Activated naive CD8-positive, alpha-beta T cell (primary cell): Measurements from ENCODE around the gene LSP1.

ENCODE experiments used
- H3K27ac Mint-ChIP-seq: one replicate; pipeline ENCODE4 v1.8.0; 2021; ENCODE audit warnings: mixed read lengths
- H3K27me3 Mint-ChIP-seq: one replicate; pipeline ENCODE4 v1.8.0; 2021; ENCODE audit warnings: mixed read lengths
- H3K36me3 Mint-ChIP-seq: one replicate; pipeline ENCODE4 v1.8.0; 2021; ENCODE audit warnings: mixed read lengths
- H3K4me1 Mint-ChIP-seq: one replicate; pipeline ENCODE4 v1.8.0; 2021; ENCODE audit warnings: low read depth, mixed read lengths
- H3K4me3 Mint-ChIP-seq: one replicate; pipeline ENCODE4 v1.8.0; 2021; ENCODE audit warnings: mild to moderate bottlenecking, mixed read lengths
- H3K9me3 Mint-ChIP-seq: one replicate; pipeline ENCODE4 v1.8.0; 2021; ENCODE audit warnings: low read depth, mixed read lengths

LSP1 gene

GRCh38 chr11:1906611-1907423, 53.9 kb downstream of the LSP1 start:
- no peak overlapping the region for H3K4me3 Mint-ChIP-seq
- no peaks in the 10 kb centered on the region for H3K9me3 Mint-ChIP-seq
- no peaks in the 10 kb centered on the region for H3K36me3 Mint-ChIP-seq
- H3K4me1 Mint-ChIP-seq = no peaks in the 10 kb centered on the region
- no peaks in the 10 kb centered on the region for H3K27me3 Mint-ChIP-seq
- H3K27ac Mint-ChIP-seq = no peak overlapping the region

- Mint-ChIP-seq H3K36me3 (no peaks in the 10 kb centered on the region), H3K27ac (no peak overlapping the region), H3K4me1 (no peaks in the 10 kb centered on the region), H3K9me3 (no peaks in the 10 kb centered on the region), H3K4me3 (no peak overlapping the region), H3K27me3 (no peaks in the 10 kb centered on the region)
Observed at GRCh38 chr11:1908618-1909017, 55.7 kb downstream of the LSP1 start.

DNA sequence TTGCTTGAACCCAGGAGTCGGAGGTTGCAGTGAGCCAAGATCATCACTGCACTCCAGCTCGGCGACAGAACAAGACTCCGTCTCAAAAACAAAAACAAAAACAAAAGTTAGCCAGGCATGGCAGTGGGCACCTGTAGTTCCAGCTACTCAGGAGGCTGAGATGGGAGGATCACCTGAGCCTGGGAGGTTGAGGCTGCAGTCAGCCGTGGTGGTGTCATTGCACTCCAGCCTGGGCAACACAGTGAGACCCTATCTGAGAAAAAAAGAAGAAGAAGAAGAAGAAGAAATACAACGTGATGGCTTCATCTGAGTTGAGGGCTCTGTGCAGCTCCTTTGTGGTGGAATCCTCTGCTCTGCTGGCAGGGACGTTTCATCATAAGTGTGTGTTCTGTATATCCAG, 56.6 kb downstream of the LSP1 start:
- Mint-ChIP-seq H3K27ac (no peak overlapping the region), H3K9me3 (no peaks in the 10 kb centered on the region), H3K27me3 (no peaks in the 10 kb centered on the region), H3K4me1 (peaks cover 2% of the 10 kb centered on the region), H3K36me3 (no peaks in the 10 kb centered on the region), H3K4me3 (no peak overlapping the region)

DNA sequence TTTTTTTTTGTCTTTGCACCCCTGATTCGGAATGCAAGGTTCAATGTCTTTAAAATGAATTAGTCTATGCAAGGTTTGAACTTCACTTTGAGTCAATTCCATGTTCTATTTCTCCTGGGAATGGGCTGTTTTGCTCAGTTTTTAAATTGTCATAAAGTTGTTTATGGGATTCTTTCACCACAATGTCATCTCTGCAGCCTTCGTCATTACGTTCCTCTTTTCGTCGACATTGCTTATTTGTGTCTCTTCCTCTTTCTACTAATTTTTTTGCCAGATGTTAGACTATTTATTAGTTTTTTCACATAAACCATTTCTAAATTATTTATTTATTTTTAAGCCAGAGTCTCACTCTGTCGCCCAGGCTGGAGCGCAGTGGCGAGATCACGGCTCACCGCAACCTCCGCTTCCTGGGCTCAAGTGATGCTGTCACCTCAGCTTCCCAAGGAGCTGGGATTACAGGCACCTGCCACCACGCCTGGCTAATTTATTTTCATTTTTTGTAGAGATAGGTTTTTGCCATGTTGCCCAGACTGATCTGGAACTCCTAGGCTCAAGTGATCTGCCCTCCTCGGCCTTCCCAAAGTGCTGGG, 59.5 kb downstream of the LSP1 start:
- Mint-ChIP-seq H3K36me3 (no peaks in the 10 kb centered on the region), H3K4me3 (no peak overlapping the region), H3K27me3 (no peaks in the 10 kb centered on the region)

GRCh38 chr11:1913271-1914060, 60.6 kb downstream of the LSP1 start:
- H3K4me1 Mint-ChIP-seq = peaks cover 14% of the 10 kb centered on the region
- no peak overlapping the region for H3K27ac Mint-ChIP-seq
- no peaks in the 10 kb centered on the region for H3K9me3 Mint-ChIP-seq
- H3K4me3 Mint-ChIP-seq = no peak overlapping the region
- H3K27me3 Mint-ChIP-seq = no peaks in the 10 kb centered on the region
- H3K36me3 Mint-ChIP-seq = no peaks in the 10 kb centered on the region

More for the DNA sequence above, 59.5 kb downstream of the LSP1 start:
- Mint-ChIP-seq H3K9me3 (no peaks in the 10 kb centered on the region), H3K27ac (no peak overlapping the region), H3K4me1 (peaks cover 14% of the 10 kb centered on the region)

- H3K9me3 Mint-ChIP-seq = no peaks in the 10 kb centered on the region
- H3K4me1 Mint-ChIP-seq = peaks cover 14% of the 10 kb centered on the region
- H3K27ac Mint-ChIP-seq = no peak overlapping the region
- H3K4me3 Mint-ChIP-seq = no peak overlapping the region
- H3K36me3 Mint-ChIP-seq = no peaks in the 10 kb centered on the region
- no peaks in the 10 kb centered on the region for H3K27me3 Mint-ChIP-seq
Observed at GRCh38 chr11:1915795-1916131, 62.9 kb downstream of the LSP1 start.

DNA sequence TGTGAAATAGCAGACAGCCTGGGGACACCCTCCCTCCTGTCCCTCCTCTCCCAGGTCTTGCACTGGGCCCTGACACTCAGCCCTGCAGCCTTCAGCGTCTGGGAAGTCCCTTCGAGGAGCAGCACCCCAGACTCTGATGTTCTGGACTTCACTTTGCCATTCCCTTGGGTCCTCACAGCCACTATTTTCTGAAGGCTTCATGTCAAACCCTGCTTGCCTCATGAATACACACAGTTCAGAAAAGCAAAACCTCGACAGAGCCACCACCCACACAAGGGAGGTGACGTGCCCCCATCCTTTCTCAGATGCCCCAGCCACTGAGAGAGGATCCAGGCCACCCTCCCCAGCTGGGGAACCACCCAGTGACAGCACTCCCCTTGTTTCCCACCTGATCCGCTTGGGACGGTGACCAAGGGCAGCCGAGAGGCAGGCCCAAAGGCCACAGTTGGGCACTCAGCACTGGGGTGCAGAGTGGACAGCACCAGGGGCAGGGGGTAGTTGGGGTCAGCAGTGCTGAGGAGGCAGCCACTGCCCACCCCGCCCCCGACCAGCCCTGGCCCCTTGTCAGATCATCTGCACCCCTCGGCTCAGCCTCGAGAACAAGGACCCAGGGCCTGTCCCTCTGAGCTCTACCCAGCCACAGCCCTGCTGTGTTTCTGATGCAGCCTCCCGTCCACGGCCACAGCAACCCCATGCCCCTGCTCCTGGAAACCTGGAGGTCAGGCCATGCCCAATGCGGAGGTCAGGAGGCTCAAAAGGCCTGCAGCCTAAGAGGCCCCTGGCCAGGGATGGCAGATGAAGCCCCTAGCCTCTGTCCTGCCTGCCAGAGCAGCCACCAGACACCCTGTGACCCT, 63.5 kb downstream of the LSP1 start:
- H3K9me3 Mint-ChIP-seq = no peaks in the 10 kb centered on the region
- H3K4me1 Mint-ChIP-seq = peaks cover 14% of the 10 kb centered on the region
- H3K4me3 Mint-ChIP-seq = no peak overlapping the region
- H3K27ac Mint-ChIP-seq = no peak overlapping the region
- no peaks in the 10 kb centered on the region for H3K27me3 Mint-ChIP-seq
- no peaks in the 10 kb centered on the region for H3K36me3 Mint-ChIP-seq

GRCh38 chr11:1916986-1917522, 64.2 kb downstream of the LSP1 start:
- Mint-ChIP-seq H3K4me3 (no peak overlapping the region), H3K36me3 (no peaks in the 10 kb centered on the region), H3K4me1 (peaks cover 14% of the 10 kb centered on the region), H3K27me3 (no peaks in the 10 kb centered on the region), H3K27ac (no peak overlapping the region), H3K9me3 (no peaks in the 10 kb centered on the region)

GRCh38 chr11:1917523-1918435, 64.9 kb downstream of the LSP1 start:
- no peaks in the 10 kb centered on the region for H3K27me3 Mint-ChIP-seq
- no peaks in the 10 kb centered on the region for H3K9me3 Mint-ChIP-seq
- H3K27ac Mint-ChIP-seq = no peak overlapping the region
- peaks cover 14% of the 10 kb centered on the region for H3K4me1 Mint-ChIP-seq
- H3K36me3 Mint-ChIP-seq = no peaks in the 10 kb centered on the region
- H3K4me3 Mint-ChIP-seq = no peak overlapping the region

- peaks cover 14% of the 10 kb centered on the region for H3K4me1 Mint-ChIP-seq
Observed at GRCh38 chr11:1918436-1919315, 65.8 kb downstream of the LSP1 start.

GRCh38 chr11:1919391-1920127, 66.7 kb downstream of the LSP1 start, which contains the start of gene TNNT3:
Gene TNNT3 (plus strand): TSS chr11:1919703. CDS start chr11:1922875, 3,172 bp downstream.
- no peak within 1 kb of the TSS for H3K27ac Mint-ChIP-seq
- no peaks in the 10 kb centered on the region for H3K36me3 Mint-ChIP-seq
- peaks cover 13% of the 10 kb centered on the region for H3K4me1 Mint-ChIP-seq
- H3K9me3 Mint-ChIP-seq = no peaks in the 10 kb centered on the region
- H3K27me3 Mint-ChIP-seq = no peaks in the 10 kb centered on the region
- no peak within 1 kb of the TSS for H3K4me3 Mint-ChIP-seq

More at GRCh38 chr11:1918436-1919315, 65.8 kb downstream of the LSP1 start:
- Mint-ChIP-seq H3K27me3 (no peaks in the 10 kb centered on the region), H3K9me3 (no peaks in the 10 kb centered on the region), H3K36me3 (no peaks in the 10 kb centered on the region), H3K27ac (no peak overlapping the region), H3K4me3 (no peak overlapping the region)

GRCh38 chr11:1920128-1920908, 67.4 kb downstream of the LSP1 start:
- Mint-ChIP-seq H3K4me1 (peaks cover 8% of the 10 kb centered on the region), H3K27me3 (no peaks in the 10 kb centered on the region), H3K4me3 (no peak overlapping the region), H3K36me3 (no peaks in the 10 kb centered on the region), H3K27ac (no peak overlapping the region), H3K9me3 (no peaks in the 10 kb centered on the region)
